HT-29 (cell line): ENCODE results near the gene ZSWIM3. TPM values are rescaled to one million over a fixed set of nuclear protein-coding genes. Genes with fewer than 3 reads are reported as not detected.

Source experiments
- DNase-seq: peaks from one replicate; pipeline ENCODE4 v3.0.0-alpha.2; 2015; ENCODE audit warnings: low spot score
- total RNA-seq: library from RNA; depleted of rRNA; stranded (reverse); fragments of >200 nt; shearing (Covaris generic); gene quantifications from 2 replicates; pipeline ENCODE4 v1.2.3, GENCODE V29; 2014

The ZSWIM3 gene
- total RNA-seq, 1 experiment from 2014 or later = 2.9 TPM

DNA sequence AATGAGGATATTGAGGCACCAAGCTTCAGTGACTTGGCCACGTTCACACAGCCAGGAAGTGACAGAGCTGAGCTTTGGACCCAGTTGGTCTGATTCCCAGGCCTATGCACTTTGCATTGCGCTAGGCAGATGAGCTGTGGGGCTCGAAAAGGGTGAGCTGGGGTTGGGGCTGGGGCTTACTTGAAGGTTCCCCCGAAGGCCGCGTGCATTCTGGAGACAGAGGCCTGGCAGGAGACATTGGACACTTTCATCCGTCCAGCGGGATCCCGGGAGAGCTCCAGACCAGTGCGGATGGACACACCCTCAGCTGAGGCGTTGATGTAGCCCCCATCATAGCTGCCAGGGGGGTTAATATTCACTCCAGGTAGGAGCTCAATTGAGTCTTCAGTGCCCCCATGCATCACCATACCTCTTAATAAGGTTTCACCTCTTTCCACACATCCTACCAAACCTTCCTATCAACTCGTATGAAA, 52.0 kb downstream of the ZSWIM3 start:
- no peak for DNase-seq

DNA sequence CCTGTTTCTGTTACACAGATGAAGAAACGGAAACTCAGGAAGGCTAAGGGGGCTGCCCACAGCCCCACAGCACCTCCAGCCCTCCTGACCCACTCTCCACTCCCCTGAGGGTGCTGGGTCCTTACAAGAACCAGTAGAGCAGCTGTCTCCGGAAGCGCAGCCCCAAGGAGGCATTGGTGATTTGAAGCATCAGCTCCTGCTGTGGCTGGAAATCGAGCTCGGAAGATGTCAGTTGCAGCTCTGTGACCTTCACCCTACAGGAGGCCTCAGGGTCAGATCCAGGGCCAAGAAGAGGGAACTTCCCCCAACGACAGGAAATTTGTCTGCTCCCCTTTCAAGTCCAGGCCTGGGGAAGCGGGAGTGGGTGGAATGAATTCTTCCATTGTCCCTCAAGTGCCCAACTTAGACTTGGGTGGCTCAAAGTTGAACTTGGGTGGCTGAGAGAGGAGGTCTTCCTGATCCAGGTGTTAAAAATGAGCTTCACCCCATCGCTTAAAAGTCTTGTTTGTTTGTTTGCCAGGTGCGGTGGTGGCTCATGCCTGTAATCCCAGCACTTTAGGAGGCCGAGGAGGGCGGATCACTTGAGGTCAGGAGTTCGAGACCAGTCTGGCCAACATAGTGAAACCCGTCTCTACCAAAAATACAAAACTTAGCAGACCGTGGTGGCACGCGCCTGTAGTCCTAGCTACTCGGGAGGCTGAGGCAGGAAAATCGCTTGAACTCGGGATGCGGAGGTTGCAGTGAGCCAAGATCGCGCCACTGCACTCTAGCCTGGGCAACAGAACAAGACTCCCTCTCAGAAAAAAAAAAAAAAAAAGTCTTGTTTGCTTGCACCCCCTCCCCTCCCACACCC, 52.6 kb downstream of the ZSWIM3 start:
- DNase-seq = no peak

DNA sequence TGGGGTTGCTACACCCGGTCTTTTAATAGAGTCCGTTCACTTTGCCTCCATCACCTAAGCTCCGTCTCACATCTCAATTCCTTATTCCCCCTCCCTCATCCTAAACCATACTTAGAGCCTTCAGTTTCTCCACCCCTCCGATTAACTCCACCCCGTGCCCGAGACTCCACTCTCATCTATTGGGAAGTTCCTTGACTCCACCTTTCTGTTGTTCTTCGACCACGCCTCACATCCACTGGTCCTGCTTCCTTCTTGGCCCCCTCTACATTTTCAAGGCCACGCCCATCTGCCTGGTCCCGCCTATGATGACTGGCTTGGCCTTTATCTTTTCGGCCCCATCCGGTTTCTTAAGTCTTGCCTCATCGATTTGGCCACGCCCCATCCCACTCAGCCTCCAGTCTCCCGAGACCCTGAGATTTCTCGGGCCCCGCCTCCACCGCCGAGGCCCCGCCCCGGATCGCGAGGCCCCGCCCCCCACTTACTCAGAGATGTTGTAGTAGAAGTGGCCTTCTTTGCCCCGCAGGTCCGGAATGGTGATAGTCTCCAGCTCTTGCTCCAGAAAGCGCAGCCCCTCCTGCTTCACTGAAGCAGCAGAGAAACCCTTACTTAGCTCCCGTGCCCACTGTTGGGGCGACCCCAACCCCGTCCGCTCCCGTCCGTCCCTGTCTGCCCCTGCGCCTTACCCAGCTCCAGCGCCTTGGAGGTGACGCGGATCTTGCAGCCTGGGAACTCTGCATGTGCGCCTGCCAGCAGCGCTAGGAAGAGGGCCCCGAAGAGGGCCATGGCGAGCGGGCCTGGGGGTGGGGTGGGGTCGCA, 53.5 kb downstream of the ZSWIM3 start:
- DNase-seq = peak; percentile 94

DNA sequence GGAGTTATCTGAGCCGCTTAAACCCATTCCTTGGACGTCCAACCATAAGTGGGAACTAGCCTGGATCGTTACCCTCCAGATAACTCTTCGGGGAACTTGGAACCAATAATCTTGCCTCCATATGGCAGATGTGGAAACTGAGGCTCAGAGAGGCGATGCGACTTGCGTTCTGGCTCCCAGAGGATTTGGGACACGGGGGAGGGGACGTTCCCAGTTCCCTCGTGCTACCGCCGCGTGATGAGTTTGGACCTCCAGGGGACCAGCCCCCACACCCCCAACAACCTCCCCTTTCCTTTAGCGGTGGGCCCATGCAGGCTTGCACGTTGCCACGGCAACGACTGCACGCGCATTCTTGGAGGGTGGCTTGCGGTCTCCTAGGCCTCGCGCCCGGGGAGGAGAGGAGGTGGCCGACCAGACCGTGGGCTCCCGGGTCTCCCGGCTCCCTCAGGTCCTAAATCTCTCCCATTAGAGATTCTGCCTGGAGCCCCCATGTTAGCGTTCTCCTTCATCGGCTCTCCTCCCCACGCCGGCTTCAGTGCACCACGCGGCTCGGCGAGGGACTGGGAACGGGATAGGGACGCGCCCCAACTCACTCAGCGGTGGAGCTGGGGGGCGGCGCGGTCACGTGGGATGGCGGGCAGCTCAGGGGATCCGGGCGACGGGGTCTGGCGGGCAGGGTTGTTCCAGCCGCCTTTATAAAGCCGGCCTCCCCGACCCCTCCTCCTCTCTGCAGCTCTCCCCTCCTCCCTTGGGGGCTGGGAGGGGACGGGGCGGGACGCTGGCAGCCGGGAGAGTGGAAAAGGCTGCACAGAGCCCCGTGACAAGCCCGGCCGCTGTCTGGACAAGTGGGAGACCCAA, 54.3 kb downstream of the ZSWIM3 start, which contains the start of gene PLTP:
PLTP (minus strand) TSS at position 670 of the 858 bp plus-strand sequence. CDS start 703 bp downstream, outside the sequence.
- DNase-seq = no peak

DNA sequence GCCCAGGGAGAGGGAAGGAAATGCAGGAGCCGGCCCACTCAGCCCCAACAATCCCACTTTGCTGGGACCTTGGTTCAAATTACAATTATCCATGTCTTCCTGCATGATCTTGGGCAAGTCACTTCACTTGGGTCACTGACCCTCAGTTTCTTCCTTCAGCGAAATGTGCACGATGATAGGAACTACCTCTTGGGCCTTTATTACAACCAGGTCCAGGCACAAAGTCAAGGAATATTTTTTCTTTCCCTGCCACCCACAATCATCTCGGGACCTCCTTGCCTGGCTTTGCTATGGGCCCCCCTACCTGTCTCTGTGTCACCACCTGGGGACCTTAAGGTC, 54.9 kb downstream of the ZSWIM3 start:
- no peak for DNase-seq

DNA sequence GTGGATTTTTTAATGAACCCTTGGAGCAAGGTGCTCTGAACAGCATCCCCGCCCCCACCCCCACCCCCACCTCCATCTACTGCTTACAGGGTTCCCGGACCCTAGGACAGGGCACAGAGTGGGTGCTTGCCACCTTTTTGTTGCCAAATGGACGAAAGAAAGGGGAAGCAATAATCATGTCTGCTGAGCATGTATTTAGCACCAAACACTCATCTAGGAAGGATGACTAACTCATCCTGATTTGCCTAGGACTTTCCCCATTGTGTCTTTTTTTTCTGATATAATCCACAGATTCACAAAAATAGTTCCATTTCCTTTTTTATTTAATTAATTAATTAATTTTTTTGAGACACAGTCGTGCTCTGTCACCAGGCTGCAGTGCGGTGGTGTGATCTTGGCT, 55.7 kb downstream of the ZSWIM3 start:
- DNase-seq = no peak

DNA sequence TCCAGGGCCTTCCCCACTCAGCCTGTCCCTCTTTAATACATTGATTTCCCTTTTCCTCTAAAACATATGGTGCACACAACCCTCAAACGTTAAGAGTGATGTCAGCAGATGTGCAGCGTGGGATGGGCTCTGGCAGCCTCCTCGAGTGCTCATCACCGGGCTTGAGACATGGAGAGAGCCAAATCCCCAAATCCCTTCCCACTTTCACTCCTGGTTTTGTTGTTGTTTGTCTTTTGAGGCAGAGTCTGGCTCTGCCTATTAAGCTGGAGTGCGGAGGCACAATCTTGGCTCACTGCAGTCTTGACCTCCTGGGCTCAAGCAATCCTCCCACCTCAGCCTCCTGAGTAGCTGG, 60.4 kb downstream of the ZSWIM3 start:
- DNase-seq = no peak

DNA sequence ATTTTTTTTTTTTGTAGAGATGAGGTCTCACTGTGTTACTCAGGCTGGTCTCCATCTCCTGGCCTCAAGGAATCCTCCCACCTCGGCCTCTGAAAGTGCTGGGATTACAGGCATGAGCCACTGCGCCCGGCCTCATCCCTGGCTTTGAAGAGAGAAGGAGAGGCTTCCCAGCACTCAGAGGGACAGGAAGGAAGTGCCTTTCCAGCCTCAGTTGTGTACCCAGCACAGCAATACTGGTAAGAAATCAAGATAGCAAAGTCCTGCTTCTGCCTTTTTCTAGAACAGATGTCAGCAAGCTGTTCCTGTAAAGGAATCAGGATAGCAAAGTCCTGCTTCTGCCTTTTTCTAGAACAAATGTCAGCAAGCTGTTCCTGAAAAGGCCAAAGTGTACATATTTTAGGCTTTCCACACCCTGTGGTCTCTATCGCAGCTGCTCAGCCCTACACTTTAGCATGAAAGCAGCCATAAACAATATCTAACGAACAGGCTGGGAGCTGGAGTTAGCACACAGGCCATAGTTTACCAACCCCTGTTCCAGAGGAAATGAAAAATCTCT, 60.8 kb downstream of the ZSWIM3 start:
- no peak for DNase-seq

DNA sequence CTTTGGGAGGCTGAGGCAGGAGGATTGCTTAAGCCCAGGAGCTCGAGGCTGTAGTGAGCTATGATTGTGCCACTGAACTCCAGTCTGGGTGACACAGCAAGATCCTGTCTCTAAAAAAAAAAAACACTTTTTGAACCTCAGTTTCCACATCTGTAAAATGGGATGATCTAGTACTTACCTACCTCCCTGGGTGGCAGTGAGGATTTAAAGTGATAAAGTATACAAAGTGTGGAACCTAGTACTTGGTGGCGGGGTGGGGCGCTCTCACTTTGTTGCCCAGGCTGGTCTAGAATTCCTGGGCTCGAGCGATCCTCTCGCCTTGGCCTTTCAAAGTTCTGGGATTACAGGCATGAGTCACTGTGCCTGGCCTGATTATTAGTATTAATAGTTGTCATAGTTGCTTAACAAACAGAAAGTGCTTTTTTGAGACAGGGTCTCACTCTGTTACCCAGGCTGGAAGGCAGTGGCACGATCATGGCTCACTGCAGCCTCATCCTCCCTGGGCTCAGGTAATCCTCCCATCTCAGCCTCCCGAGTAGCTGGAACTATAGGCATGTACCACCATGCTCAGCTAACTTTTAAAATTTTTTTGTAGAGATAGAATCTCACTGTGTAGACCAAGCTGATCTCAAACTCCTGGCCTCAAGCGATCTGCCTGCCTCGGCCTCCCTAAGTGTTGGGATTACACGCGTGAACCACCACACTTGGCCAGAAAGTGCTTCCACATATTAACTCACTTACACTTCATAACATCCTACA, 61.5 kb downstream of the ZSWIM3 start:
- DNase-seq = no peak

DNA sequence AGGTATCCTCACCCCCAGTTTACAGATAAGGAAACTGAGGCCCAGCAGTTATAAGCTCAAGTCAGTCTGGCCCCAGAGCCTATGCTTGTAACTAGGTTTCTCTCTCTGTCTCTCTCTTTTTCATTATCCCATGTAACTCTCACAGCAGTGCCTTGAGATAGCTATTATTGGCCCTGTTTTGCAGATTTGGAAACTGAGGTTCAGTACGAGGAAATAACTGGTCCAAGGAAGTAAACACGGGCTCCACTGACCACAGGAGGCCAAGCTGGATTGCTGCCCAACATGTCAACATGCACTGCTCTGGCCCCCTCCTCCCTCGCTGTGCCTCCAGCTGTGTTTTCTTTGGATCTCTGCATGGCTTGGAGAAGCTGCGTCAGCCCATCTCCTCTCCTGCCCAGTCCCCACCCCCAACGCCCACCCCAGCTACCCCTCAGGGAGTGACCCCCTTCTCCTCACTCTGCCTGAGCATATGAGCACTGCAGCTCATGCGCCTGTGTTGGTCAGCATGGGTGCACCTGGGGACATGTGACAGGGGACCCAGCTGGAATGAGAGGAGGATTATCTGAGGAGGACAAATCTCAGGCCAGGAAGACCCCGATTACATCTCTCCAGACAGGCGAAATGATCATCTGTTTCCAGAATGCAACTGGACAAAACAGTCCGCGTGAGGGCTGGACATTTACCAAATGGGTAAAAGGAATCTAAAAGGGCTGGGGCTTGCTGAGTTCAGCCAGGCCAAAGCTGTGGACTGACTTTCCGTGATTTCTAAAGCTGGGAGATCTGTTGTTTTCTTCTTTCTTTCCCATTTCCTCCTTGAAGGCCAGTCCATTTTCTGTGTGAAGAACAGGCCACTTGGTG, 62.4 kb downstream of the ZSWIM3 start:
- no peak for DNase-seq

DNA sequence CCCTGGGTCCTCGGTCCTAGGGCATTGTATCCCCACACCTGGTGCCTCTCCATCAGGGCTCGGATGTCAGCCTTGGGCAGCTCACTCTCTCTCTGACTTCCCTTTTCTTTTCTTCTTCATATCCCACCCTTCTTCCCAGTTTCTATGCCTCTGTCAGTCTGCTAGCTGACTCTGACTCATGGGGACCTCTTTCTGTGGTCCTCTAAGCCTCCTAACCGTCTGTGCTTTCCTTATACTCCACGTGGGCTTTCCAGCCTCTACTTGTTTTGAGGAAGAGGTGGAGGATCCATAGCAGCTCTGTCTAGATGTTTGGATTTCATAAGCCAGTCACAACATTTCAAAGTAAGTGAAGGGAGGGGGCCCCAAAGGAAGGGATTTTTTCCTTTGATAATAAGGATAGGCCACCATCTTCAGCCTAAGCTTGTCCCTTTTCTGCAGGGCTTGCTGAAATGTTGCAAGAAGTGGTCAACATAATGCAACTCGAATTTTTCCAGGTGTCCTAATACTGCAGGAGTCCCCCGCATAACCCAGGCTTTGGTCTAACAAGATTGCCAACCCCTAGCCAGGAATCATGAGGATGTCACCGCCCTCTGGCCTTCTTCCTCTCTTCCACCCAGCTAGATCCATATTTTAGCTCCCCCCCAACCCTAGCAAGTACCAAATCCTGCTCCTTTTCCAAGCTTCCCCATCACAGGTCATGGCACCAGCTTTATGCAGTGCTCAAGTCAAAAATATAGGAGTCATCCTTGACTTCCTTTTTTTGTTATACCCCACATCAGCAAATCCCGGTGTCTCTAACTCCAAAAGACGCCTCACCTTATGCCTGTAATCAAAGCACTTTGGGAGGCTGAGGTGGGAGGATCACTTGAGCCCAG, 63.3 kb downstream of the ZSWIM3 start:
- DNase-seq = no peak

DNA sequence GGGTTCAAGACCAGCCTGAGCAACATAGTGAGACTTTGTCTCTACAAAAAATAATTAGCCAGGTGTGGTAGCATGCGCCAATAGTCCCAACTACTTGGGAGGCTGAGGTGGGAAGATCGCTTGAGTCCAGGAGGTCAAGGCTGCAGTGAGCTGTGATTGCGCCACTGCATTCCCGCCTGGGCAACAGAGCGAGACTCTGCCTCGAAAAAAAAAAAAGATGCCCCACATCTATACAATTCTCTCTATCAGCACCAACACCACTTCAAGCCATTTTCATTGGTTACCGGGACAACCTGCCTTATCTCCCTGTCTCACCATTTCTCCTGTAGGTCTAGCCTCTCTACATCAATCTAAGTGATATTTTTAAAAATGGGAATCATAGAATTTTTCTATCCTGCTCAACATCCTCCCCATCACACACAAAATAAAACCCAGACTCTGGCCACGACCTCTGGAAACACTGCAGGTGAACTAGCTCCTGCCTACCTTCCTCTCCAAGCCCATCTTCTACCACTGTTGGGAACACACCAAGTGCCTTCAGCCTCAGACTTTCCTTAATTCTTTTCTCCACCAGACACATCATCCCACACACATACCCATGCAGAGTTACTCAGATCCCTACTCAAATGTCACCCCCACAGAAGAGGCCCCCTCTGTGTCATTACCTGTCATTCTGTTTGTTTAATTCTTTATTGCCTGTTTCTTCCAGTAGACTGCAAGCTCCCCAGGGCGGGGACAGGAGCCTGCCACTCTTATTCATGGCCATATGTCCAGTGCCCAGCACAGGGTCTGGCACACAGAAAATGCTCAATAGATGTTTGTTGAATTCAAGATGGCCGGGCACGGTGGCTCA, 64.1 kb downstream of the ZSWIM3 start:
- DNase-seq = no peak

DNA sequence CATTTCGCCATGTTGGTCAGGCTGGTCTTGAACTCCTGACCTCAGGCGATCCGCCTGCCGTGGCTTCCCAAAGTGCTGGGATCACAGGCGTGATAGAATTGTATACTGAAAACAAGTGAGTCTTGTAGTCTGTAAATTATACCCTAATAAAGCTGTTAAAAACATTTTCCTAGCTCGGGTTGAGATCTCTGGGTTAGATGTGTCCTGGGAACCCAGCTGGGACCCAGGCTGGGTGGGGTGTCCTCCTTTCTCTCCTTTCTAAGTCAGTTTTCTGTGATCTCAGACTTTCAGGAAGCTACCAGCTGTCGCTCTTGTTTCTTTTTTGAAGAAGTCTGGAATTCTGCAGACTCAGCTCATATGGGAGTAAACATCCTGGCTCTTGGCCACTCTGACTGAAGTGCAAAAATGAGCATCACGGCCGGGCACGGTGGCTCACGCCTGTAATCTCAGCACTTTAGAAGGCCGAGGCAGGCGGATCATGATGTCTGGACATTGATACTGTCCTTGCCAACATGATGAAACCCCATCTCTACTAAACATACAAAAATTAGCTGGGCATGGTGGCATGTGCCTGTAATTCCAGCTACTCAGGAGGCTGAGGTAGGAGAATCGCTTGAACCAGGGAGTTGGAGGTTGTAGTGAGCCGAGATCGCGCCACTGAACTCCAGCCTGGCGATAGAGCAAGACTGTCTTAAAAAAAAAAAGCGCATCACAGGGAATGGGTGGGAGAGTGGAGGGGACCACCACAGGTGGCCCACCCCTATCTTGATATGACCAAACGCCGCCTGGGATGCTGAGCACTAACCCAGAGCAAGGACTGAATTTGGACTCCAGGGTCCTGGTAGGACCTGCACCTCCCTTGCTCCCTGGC, 67.2 kb downstream of the ZSWIM3 start:
- no peak for DNase-seq

DNA sequence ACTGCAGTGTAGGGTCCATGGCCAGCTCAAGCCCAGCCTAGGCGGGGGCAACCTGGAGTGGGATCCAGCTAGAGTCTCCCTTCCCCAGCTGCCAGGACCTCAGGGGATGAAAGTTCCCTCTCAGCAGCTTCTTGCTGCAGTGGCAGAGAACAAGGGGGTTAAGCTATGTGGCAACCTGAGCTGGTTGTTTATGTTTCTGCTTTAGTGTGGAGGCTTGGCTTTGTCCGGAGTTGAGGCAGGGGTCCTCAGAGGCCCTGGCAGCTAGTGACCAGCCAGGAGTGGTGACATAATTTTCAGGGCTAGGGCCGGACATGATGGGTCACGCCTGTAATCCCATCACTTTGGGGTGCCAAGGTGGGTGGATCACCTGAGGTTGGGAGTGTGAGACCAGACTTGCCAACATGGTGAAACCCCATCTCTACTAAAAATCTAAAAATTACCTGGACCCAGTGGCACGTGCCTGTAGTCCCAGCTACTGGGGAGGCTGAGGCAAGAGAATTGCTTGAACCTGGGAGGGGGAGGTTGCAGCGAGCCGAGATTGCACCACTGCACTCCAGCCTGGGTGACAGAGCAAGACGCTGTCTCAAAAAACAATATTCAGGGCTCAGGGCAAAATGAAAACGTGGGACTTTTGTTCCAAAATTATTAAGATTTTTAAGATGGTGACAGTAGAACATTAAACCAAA, 68.5 kb downstream of the ZSWIM3 start:
- no peak for DNase-seq

DNA sequence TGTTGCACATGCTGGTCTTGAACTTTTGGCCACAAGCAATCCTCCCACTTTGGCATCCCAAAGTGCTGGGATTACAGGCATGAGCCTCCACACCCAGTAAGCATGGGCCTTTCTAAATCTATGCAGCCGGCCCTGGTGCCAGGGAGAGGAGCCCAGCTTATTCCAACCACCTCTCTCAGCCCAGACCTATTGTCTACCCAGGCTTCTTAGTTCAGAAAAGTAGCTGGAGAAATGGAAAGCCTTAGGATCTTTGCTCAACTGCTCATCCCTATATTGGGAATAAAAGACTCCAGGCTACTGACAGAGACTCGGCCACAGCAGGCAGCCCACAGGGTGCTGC, 69.3 kb downstream of the ZSWIM3 start:
- no peak for DNase-seq
